Peyer's patch (tissue), 4 donors: ENCODE measurements around the gene SLF2.

Source experiments
- CTCF ChIP-seq, 6 experiments: fragments of 450-650 bp in 4 of 6; fragments of 200-600 bp in 2 of 6; sonication (generic) in 1 of 6; IDR thresholded peaks; one replicate each; pipeline ENCODE4 v1.5.1; 2017 to 2019; ENCODE audit warnings: antibody characterized with exemption in 6 of 6, mild to moderate bottlenecking in 3 of 6, moderate library complexity in 1 of 6
- POLR2A ChIP-seq, 2 donors: fragments of 450-650 bp; IDR thresholded peaks; one replicate each; pipeline ENCODE4 v1.5.1; 2017; ENCODE audit warnings: antibody characterized with exemption in 2 of 2, mild to moderate bottlenecking in 2 of 2, moderate library complexity in 2 of 2

DNA sequence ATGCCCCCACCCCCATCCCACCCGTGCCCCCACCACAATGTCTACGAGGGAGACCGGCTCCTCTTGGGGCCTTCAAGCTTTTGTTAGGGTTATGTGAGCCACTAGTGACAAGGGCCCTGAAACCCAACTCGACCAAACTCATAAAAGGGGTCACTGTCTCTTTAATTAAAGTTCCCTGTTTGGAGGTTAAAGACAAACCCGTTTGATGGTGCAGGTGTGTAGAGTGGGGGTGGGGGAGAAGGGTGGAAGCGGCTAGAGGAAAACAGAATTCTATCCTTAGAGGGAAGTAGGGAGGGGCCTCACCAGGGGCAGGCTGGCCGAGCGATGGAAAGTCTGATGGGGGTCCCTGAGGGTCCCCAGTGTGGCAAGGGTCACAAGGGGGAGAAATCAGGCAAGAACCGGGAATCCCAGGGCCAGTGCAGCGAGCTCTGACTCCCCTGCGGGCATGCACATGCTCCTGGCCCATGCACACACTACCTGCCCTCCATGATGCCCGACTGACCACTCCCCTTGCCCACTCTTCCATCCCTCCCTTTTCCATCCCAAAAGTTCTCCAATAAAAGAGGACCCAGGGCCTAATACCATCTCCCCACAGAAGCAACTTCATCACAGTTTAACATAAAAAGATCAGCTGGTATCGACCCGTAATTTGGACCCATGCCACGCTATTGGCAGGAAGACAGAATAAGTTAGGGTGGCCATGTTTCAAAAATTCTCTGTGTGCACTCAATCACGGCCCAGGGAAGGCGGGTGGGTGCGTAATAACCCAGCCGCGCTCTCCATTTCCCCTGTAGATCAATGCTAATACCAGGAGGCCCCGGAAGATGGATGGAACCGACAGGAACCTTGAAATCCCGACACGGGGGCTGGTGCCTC is 35.9 kb upstream of the SLF2 start:
- TF ChIP-seq CTCF (IDR thresholded peaks at IDR 0.05) (no peak), POLR2A (IDR thresholded peaks at IDR 0.05) (no peak)
